Measurements from ENCODE around the gene TMEM80.
"Not testable (repeated sequence)": the region's sequence is repeated elsewhere in the genome, so short reads cannot be mapped to it uniquely, and the experiment has no call there.

Gene TMEM80

DNA sequence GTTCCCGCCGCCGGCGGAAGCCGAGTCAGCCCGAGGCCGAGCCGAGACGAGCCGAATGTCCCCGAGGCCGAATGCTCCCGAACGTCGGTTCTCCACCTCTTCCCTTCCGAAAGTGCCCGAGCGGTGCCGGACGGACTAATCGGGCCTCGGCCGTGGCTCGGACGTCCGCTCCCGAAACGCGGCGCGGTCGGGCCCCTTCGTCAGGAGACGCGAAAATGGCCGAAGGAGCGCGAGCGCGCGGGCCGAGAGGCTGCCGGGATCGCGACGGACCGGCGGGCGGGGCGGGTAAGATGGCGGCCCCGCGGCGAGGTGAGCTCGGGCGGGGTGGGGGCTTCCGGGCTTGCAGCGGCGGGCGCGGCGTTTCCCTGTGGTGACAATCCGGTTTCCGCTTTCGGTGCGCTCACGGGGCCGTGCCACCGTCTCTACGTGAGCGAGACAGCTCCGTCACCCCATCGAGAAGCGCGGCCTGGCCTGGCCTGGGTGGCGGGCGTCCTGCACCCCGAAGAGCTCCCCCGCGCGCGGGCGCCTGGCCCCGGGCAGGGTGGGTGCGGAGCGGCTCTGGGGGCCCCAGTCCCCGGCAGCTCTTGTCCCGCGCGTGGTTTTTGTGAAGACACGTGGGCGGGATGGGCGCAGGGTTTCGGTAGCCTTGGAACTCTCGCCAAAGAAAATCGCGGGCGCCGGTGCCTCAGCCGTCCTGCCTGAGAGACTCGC lies at the start of gene TMEM80:
TMEM80 (plus strand) TSS at position 279 of the 711 bp plus-strand sequence; CDS start at position 291, 12 bp downstream.
- DNase-seq (ENCODE audit: low read depth): peak; percentile 95

DNA sequence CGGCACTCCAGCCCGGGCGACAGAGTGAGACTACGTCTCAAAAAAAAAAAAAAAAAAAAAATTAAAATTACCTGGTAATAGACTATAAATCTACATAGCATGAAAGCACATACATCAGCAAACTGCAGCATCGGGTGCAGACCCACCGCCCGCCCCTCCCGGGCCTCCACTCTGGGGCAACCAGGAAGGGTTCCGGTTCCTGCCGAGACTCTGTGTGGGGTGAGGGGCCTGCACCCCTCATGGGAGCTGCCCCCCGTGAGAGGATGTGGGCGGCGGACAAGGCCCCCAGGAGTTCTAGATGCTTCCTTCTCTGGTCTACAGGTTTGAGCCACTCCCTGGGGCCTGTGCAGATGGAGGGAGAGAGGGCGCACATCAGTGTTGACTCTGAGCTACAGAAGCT lies 49.4 kb upstream of the TMEM80 start:
- DNase-seq (ENCODE audit: low read depth): no peak

- DNase-seq (ENCODE audit: low read depth): not testable (repeated sequence)
Observed at GRCh38 chr11:647672-648158, 47.9 kb upstream of the TMEM80 start.

GRCh38 chr11:650482-650881 lies 45.1 kb upstream of the TMEM80 start:
- DNase-seq (ENCODE audit: low read depth): no peak

DNA sequence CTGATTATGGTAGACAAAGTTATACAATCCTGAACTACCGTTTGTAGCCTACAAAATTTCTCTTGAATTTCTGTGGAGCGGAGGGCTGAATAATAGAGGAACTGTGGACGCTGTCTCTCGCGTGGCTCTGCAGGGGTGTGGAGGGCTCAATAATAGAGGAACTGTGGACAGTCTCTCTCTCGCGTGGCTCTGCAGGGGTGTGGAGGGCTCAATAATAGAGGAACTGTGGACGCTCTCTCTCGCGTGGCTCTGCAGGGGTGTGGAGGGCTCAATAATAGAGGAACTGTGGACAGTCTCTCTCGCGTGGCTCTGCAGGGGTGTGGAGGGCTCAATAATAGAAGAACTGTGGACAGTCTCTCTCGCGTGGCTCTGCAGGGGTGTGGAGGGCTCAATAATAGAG lies 42.5 kb upstream of the TMEM80 start:
- not testable (repeated sequence) for DNase-seq (ENCODE audit: low read depth)

DNA sequence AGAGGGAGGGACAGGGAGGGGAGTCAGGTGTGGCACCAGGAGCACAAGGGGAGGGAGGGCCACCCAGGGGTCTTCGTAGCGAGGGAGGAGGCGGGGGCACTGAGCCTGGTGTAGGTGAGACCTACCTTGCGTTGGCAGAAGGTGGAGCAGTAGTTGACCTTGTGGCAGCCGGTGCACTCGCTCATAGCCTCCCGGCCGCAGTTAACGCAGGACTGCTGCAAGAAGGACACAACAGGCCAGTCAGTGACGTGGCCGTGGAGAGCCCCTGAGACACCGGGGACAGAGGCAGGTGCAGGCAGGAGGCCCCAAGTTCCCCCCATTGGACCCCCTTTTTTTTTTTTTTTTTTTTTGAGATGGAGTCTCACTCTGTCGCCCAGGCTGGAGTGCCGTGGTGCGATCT lies 41.8 kb upstream of the TMEM80 start:
- DNase-seq (ENCODE audit: low read depth): no peak

GRCh38 chr11:654444-654843 lies 41.2 kb upstream of the TMEM80 start:
- not testable (repeated sequence) for DNase-seq (ENCODE audit: low read depth)

DNA sequence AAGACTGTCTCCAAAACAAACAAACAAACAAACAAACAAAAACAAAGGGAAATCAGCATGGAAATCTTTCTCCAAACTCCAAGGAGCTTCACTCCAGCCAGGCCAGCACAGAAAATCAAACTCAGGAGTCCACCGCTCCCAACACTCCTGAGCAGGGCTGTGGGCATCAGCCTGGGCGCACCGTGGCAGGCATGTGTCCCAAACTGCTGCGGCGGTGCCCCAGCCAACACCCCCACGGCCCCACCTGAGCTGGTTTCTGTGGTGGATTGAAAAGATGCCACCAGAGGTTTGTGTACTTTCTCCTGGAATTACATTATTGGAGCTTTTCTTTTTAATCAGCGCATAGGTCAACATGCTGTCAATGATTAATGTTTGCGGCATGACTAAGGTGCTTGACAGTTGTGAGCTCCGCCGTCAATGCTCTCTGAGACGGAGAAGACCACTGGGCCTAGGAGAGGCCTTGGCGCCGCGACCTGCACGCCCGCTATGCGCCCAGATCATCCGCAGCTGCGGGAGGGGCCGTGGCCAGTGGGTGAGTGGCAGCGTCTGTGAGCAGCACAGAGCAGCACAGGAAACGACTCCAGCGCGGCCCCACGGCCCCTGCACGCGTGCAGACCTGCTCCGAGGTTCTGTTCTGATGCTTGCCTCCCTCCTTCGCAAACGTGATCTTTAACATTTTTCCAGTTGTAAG lies 40.4 kb upstream of the TMEM80 start:
- DNase-seq (ENCODE audit: low read depth): no peak

- no peak for DNase-seq (ENCODE audit: low read depth)
Observed at GRCh38 chr11:656426-656825, 39.2 kb upstream of the TMEM80 start.

DNA sequence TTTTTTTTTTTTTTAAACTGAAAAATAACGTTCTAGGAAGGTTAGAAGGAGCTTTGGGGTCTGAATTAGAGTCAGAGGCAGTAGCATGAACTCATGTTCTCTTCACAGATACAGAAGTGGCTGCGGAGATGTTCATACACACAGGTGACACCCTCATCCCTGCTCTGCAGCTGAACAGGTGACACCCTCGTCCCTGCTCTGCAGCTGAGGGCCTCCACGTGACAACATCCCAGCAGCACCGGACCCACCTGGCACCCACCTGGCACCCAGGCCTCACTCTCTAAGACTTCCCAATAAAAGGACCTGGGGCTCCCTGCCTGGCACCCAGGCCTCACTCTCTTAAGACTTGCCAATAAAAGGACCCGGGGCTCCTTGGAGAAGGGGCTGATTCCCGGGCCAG lies 38.8 kb upstream of the TMEM80 start:
- no peak for DNase-seq (ENCODE audit: low read depth)

DNA sequence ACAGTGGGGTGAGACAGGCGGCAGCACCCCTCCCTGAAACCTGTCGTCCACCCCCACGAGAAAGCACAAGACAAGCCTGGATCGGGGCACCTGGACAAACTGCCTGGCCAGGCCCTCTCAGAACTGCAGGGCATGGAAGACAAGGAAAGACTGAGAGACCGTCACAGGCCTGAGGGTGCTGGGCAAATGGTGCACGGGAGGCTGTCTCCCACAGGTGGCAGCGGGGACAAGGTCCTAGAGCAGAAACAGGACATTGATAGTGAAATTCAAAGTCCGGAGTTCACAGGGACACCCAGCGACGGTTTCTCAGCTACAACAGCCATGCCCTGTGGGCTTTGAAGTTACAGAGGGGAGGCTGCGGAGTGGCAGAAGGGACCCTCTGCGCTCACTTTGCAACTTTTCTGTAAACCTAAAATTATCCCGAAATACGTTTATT lies 37.9 kb upstream of the TMEM80 start:
- DNase-seq (ENCODE audit: low read depth): no peak

DNA sequence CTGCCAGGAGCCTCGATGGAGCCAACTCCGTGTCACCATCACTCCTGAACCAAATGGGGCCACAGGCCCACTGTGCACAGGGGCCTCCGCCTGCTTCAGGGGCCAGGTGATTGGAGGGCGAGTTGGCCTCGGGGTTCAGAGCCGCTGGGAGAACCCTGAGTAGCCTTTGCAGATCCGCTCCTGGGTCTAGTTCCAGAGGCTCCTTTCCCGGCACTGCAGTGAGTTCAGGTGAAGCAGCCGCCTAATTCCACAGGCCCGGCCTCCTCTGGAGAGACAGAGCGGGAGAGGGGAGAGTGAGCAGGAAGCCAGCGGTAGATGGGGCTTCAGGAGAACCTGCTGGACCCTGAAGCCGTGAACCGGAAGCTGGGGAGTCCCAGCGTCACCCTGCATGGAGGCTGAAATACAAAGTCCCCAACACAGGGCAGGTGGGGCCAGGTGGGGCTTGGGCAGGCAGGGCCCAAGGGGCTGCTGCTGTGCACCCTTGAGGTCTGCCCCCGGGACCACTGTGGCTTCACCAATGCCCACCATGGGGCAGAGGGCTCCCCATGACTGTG lies 36.0 kb upstream of the TMEM80 start:
- DNase-seq (ENCODE audit: low read depth): no peak

DNA sequence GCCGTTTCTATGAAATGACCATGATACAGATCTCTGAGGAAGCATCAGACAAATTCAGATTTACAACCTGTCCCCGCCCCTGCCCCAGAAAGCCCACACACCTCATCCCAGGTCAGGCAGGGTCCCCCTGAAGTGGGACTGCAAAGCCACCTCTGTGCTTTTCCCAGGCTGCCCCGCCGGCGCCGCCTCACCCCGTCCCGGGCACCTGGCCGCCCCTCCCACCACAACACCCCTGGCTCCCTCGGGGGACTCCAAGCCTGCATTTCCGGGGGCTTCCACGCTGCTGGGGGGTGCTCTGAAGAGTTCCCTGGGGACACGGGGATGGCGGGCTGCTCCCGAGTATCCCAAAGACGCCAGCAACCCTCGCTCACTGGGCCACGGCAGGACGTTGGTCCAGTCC lies 35.3 kb upstream of the TMEM80 start:
- no peak for DNase-seq (ENCODE audit: low read depth)

DNA sequence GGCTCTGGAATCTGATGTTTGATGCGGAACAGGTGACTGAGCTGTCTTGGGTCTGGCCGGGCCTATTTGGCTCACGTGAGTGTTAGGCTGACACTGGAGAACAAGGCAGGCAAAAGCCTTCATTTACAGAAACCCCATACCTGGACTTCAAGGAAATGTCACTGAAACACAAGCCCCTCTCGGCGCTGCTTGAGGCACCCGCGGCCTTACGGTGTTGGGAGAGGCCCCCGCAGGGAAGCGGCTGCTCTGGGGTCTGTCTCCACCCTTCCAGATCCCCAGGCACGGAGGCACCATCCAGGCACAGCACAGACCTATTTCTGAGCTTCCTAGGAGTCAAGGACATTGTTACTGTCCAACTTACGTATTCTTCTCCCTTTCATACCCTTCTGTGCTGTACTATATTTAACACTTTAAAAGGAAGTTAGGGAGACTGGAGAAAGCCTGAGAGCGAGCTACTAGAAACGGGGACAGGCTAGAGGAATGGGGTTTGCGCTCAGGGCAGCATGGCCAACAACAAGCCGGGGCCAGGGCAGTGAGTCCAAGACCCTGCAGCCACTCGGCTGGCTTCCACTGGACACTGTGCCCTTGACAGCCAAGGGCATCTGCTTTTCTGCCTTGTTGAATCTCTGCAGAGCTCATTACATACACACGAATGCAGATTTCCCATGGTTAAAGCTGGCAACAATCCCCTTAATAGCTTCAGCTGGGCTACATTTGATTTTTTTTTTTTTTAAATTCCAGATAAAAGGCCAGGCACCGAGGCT lies 34.8 kb upstream of the TMEM80 start:
- DNase-seq (ENCODE audit: low read depth): no peak

DNA sequence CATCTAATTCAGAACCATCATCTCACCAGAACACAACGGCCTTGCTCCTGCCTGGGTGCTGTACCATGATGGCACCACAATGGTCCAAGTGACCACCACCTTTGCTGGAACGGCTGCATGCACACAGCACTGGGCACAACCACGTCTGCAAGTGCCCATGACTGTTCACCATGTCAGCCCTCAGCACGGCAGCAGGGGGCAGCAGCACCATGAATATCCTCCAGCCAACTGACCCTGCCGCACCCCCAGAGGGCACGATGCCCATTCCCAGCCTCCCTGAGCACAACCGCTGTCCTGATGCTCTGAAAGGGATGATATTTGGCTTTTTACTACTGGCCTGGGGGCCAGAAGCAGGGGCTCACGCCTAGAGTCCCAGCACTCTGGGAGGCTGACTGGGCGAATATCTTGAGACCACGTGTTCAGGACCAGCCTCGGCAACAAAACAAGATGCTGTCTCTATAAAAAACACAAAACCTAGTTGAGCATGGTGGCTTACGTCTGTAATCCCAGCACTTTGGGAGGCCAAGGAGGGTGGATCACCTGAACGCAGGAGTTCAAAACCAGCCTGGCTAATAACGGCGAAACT lies 32.8 kb upstream of the TMEM80 start:
- DNase-seq (ENCODE audit: low read depth): no peak

DNA sequence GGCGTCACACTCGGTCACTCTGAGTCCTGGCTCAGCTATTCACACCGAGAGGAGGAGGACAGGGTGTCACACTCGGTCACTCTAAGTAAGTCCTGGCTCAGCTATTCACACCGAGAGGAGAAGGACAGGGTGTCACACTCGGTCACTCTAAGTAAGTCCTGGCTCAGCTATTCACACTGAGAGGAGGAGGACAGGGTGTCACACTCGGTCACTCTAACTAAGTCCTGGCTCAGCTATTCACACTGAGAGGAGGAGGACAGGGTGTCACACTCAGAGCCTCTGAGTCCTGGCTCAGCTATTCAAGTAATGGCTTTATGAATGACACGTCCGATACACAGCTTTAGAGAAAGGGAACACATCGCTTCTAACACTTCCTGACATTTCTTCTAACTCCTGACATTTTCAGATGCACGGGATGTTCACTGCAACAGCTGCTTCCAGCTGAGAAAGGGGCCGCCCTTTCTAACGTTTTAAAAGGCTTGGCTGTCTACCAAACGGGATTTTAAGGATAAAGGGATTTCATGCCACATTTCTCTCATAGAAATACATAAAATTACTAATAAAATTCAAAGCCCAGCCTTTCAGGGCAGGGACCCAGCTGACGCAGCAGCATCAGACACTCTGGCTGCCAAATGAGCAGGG lies 30.4 kb upstream of the TMEM80 start:
- no peak for DNase-seq (ENCODE audit: low read depth)

- no peak for DNase-seq (ENCODE audit: low read depth)
Observed at GRCh38 chr11:665704-666281, 29.8 kb upstream of the TMEM80 start.

DNA sequence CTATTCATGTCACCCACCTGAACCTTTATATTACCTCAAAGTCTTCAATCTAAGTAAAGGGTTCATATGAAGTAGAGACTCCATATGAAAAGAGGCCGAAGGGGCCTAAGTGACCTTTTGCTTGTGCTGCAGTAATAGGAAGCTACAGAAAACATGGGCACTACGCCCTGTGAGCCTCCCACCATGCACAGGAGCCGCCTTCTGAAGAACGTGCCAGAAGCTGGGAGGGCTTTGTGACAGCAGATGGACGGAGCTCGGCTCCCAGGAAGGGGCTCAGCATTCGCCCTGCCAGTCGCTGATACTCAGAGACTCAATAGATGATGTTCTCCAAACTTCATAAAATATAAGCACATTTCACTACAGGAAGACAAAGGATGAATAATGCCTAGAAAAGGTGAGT lies 21.8 kb upstream of the TMEM80 start:
- DNase-seq (ENCODE audit: low read depth): no peak

DNA sequence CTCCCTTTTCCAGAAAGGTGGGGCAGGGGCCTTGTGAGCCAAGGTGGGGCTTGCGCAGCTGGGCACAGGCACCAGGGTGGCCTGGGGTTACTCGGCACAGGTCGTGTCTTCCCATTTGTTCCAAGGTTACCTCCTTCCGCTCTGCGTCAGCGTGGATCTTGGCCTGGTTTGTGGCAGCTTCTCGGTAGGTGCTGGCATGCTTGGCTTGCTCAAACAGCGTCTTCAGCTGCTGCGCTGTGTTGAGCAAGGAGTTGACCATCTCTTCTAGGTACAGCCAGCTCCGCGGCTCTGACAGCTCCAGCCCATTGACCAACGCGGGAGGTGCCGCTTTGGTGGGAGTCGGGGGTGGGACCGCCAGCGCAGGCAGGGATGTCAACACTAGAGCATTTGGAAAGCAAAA lies 21.2 kb upstream of the TMEM80 start:
- DNase-seq (ENCODE audit: low read depth): no peak

DNA sequence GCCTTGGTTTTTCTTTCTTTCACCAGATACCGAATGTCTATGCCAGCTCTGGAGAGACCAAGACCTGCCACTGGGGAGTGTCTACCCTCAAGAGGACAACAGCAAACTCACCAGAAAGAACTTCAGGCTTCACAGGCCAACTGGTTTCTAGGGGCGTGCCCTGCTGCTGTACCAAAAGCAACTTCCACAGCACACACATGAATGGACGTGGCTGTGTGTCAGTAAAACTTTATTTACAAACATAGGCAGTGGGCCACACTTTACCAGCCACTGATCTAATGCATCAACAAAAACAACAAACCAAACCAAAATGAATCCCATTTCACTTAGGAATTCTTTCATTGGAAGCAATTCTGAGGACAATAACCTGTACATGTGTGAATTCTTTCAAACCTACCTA lies 17.3 kb upstream of the TMEM80 start:
- DNase-seq (ENCODE audit: low read depth): no peak
